Prostate gland (tissue), 2 donors: ENCODE results near the gene EIF2B5. TPM values are rescaled to one million over a fixed set of nuclear protein-coding genes. Genes with fewer than 3 reads are reported as not detected.
"Not testable (repeated sequence)": the region's sequence is repeated elsewhere in the genome, so short reads cannot be mapped to it uniquely, and the experiment has no call there.

Experiments used
- DNase-seq: peaks from one replicate; pipeline ENCODE4 v3.0.0-alpha.2; 2019; ENCODE audit warnings: low spot score
- H3K27ac ChIP-seq, 2 donors: fragments of 200-600 bp; sonication (generic); 2 replicates each; pipeline ENCODE4 v1.5.1; 2017 to 2019
- H3K27me3 ChIP-seq: fragments of 200-600 bp; sonication (generic); replicated peaks from 2 replicates; pipeline ENCODE4 v1.5.1; 2019; ENCODE audit not compliant: insufficient read depth
- H3K36me3 ChIP-seq, 2 donors: fragments of 200-600 bp; sonication (generic); 1 replicate in 1 of 2; 2 replicates in 1 of 2; pipeline versions ENCODE4 v1.5.1 to v1.8.1; 2017 to 2019
- H3K4me1 ChIP-seq: fragments of 200-600 bp; sonication (generic); replicated peaks from 2 replicates; pipeline ENCODE4 v1.5.1; 2019
- H3K4me3 ChIP-seq, 2 donors: fragments of 200-600 bp; sonication (generic); 2 replicates each; pipeline ENCODE4 v1.5.1; 2017 to 2019
- H3K9me3 ChIP-seq: fragments of 200-600 bp; sonication (generic); 2 replicates; pipeline ENCODE4 v1.5.1; 2017
- CTCF ChIP-seq, 4 experiments: fragments of 200-600 bp in 2 of 4; fragments of 450-650 bp in 2 of 4; sonication (generic) in 2 of 4; IDR thresholded peaks; 1 replicate in 3 of 4; 2 replicates in 1 of 4; pipeline ENCODE4 v1.5.1; 2016 to 2019; ENCODE audit warnings: antibody characterized with exemption in 4 of 4, mild to moderate bottlenecking in 2 of 4, moderate library complexity in 2 of 4
- POLR2A ChIP-seq: fragments of 450-650 bp; IDR thresholded peaks from one replicate; pipeline ENCODE4 v1.6.1; 2016; ENCODE audit warnings: antibody characterized with exemption, mild to moderate bottlenecking
- POLR2AphosphoS5 ChIP-seq: sonication (generic); formaldehyde crosslinking; IDR thresholded peaks from one replicate; pipeline ENCODE4 v1.6.1; 2017; ENCODE audit warnings: antibody characterized with exemption
- WGBS: methylation state at CpG from one replicate; pipeline ENCODE4 v1.1.5; 2018; 5-methylcytosine and 5-hydroxymethylcytosine counted together
- intact Hi-C: fragments of 100-400 bp; cut with DNase I; formaldehyde crosslinking; loops from one replicate; pipeline ENCODE4 v1.14.2; 2022
- total RNA-seq, 2 donors: library from RNA; depleted of rRNA; stranded (reverse); fragments of >200 nt; gene quantifications; one replicate each; pipeline ENCODE4 v1.1.0, GENCODE V29; 2016

Gene EIF2B5
- total RNA-seq, 2 donors from 2014 or later: 54.9 to 61.5 TPM

DNA sequence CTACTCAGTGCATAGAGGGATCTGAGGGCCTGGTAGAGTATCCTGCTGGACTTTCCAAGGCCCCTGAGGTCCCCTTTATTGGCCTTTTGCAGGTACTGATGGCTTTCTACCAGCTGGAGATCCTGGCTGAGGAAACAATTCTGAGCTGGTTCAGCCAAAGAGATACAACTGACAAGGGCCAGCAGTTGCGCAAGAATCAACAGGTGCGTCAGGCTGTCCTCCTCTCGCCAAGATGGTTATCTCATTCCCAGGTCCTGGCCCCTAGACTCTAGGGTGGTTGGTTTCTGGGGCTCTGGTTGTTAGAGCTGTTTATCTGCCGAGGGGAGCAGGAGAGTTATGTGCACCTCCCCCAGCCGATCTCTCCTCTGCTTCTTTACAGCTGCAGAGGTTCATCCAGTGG is 9.3 kb downstream of the EIF2B5 start:
- Histone ChIP-seq H3K36me3 (peaks cover 15 to 16% of the 10 kb centered on the region in 2 donors), H3K27me3 (no peaks in the 10 kb centered on the region), H3K27ac (peak overlapping the region; percentile 34 to 49), H3K4me3 (no peak overlapping the region), H3K9me3 (no peaks in the 10 kb centered on the region), H3K4me1 (peaks cover 4% of the 10 kb centered on the region)
- intact Hi-C loops: no loop called here
- peak; percentile 31 for DNase-seq
- WGBS: 46% methylated on average over 5 of the region's 5 CpGs
- no peak for TF ChIP-seq CTCF (IDR thresholded peaks at IDR 0.05)
- peak; percentile 17 for TF ChIP-seq POLR2AphosphoS5

DNA sequence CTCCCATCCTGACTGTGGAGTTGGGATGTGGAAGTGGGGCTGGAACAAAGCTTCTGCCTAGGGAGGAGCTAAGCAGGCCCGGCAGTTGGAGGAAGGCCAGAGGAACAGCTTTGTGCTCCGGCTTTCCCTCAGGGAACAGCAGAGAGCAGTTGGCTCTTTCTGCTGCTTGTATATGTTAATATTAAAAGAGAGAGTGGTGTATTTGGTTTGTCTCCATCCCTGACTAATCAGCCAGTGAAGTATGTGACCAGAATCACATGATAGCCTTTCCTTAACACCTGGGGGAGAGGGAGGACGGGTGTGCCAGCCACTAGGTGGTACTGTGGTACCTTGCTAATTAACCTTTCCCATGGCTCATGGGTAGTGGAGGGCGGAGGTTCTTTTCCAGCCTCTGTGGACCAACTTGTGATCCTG is 10.0 kb downstream of the EIF2B5 start:
- Histone ChIP-seq H3K4me1 (peaks cover 4% of the 10 kb centered on the region), H3K27me3 (no peaks in the 10 kb centered on the region), H3K36me3 (peaks cover 15 to 16% of the 10 kb centered on the region in 2 donors), H3K9me3 (no peaks in the 10 kb centered on the region), H3K4me3 (no peak overlapping the region), H3K27ac (peak overlapping the region; percentile 34 to 49)
- peak in 3 of 4 experiments; percentile 49 to 76 (median 68) for TF ChIP-seq CTCF (IDR thresholded peaks at IDR 0.05)
- TF ChIP-seq POLR2A: no peak
- peak; percentile 61 for TF ChIP-seq POLR2AphosphoS5
- intact Hi-C loops: loop anchor here (5.0 kb wide), 1 partner anchor 97 kb away; no protein-coding TSS in a partner anchor
- peak; percentile 56 for DNase-seq
- 19% methylated on average over 4 of the region's 4 CpGs for WGBS

GRCh38 chr3:184145751-184146270 is 10.7 kb downstream of the EIF2B5 start:
- WGBS: 92% methylated on average over 8 of the region's 8 CpGs
- Histone ChIP-seq H3K36me3 (peaks cover 15 to 16% of the 10 kb centered on the region in 2 donors), H3K27ac (peak overlapping the region in 1 of 2 donors; percentile 49), H3K4me3 (no peak overlapping the region), H3K4me1 (peaks cover 4% of the 10 kb centered on the region), H3K27me3 (no peaks in the 10 kb centered on the region), H3K9me3 (no peaks in the 10 kb centered on the region)
- no peak for TF ChIP-seq POLR2A
- no peak for TF ChIP-seq CTCF (IDR thresholded peaks at IDR 0.05)
- TF ChIP-seq POLR2AphosphoS5: no peak
- intact Hi-C loops: loop anchor here (5.0 kb wide), 1 partner anchor 96 kb away; no protein-coding TSS in a partner anchor
- DNase-seq: no peak

DNA sequence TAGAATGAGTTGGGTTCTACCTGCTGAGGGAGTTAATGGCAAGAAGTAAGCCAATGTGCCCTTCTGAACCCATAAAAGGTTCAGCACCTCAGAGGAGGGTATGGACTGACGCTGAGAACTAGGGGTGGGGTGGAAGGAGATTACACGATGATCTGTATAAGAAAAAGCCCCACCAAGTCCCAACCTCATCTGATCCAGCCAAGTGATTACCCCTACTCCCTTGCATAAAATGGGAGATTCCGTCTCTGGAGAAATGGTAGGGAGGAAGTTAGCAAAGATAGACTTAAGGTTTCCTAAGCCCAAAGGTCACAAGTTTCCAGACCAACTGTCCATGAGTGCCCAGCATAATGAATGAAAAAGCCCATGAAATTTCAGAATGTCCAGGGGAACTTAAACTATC is 12.9 kb downstream of the EIF2B5 start:
- 82% methylated on average over 3 of the region's 3 CpGs for WGBS
- Histone ChIP-seq H3K27me3 (no peaks in the 10 kb centered on the region), H3K4me1 (peaks cover 4% of the 10 kb centered on the region), H3K9me3 (no peaks in the 10 kb centered on the region), H3K36me3 (peaks cover 2 to 3% of the 10 kb centered on the region in 2 donors), H3K4me3 (no peak overlapping the region), H3K27ac (no peak overlapping the region)
- intact Hi-C loops: loop anchor here (5.0 kb wide), 1 partner anchor 94 kb away; no protein-coding TSS in a partner anchor
- TF ChIP-seq CTCF (IDR thresholded peaks at IDR 0.05) (no peak), POLR2AphosphoS5 (no peak), POLR2A (no peak)
- no peak for DNase-seq

DNA sequence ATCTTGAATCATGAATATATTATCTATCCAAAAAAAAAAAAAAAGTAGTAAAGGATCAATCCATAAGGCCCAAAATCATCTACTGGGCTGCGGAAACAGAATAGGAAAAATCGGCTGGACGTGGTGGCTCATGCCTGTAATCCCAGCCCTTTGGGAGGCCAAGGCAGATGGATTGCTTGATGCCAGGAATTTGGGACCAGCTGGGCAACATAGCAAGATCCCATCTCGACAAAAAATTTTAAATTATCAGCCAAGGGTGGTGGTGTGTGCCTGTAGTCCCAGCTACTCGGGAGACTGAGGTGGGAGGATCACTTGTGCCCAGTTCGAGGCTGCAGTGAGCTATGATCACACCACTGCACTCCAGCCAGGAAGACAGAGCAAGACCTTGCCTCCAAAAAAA is 14.0 kb downstream of the EIF2B5 start:
- H3K27ac ChIP-seq: no peak overlapping the region
- no peak for DNase-seq
- H3K4me1 ChIP-seq: peaks cover 4% of the 10 kb centered on the region
- no peaks in the 10 kb centered on the region for H3K9me3 ChIP-seq
- intact Hi-C loops: loop anchor here (5.0 kb wide), 1 partner anchor 93 kb away; no protein-coding TSS in a partner anchor
- H3K36me3 ChIP-seq: no peaks in the 10 kb centered on the region
- 88% methylated on average over 6 of the region's 6 CpGs for WGBS
- TF ChIP-seq POLR2A (no peak), CTCF (IDR thresholded peaks at IDR 0.05) (no peak), POLR2AphosphoS5 (no peak)
- H3K4me3 ChIP-seq: no peak overlapping the region
- H3K27me3 ChIP-seq: no peaks in the 10 kb centered on the region

DNA sequence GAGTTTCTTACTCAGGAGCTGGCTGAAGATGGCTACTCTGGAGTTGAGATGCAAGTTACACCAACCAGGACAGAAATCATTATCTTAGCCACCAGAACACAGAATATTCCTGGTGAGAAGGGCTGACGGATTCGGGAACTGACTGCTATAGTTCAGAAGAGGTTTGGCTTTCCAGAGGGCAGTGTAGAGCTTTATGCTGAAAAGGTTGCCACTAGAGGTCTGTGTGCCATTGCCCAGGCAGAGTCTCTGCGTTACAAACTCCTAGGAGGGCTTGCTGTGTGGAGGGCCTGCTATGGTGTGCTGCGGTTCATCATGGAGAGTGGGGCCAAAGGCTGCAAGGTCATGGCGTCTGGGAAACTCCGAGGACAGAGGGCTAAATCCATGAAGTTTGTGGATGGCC is 14.6 kb downstream of the EIF2B5 start:
- 66% methylated on average over 6 of the region's 6 CpGs for whole genome bisulfite sequencing

More for the DNA sequence above, 14.6 kb downstream of the EIF2B5 start:
- DNase-seq, H3K4me3 ChIP-seq, H3K36me3 ChIP-seq, H3K27ac ChIP-seq, H3K27me3 ChIP-seq, H3K4me1 ChIP-seq, H3K9me3 ChIP-seq: not testable (repeated sequence)
- intact Hi-C loops: loop anchor here (5.0 kb wide), 1 partner anchor 93 kb away; no protein-coding TSS in a partner anchor
